ENCODE data around the gene FXYD1.

The FXYD1 gene

DNA sequence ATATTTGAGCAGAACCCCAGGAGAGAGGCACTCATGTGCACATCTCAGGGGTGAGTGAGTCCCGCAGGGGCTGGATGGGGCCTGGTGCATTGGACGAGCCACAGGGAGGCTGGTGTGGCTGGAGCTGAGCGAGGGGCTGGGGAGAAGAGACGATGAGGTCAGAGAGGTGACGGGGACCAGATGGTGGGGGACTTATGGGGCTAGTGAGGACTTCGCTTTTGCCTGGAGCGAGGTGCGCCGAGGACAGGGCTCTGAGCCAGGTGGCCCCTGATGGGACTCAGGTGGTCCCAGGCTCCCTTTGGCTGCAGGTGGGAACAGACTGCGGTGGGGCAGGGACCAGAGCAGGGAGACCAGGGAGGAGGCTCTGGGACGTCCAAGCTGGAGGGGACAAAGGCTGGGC, 29.9 kb upstream of the FXYD1 start:
- DNase-seq = no peak

GRCh38 chr19:35109395-35110112, 29.1 kb upstream of the FXYD1 start:
- DNase-seq = no peak

DNA sequence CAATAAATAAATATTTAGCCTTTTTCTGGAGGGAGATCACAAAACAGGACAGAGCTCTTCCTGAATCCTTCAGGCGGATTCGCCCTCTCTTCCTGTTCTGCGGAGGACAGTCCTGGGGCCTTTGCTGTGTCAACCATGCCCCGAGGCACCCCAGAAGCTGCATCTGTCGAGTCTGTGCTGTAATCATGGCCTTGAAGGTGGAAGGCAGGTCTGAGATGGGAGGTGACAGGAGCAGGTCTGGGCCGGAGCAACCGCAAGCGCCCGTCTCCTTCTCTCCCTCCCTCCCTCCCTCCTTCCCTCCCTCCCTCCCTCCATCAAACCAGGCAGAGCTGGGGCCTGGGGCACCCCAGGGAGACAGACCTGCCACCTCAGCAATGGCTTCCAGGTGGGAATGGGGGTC, 27.6 kb upstream of the FXYD1 start:
- no peak for DNase-seq

GRCh38 chr19:35112995-35113688, 25.5 kb upstream of the FXYD1 start:
- DNase-seq = no peak

DNA sequence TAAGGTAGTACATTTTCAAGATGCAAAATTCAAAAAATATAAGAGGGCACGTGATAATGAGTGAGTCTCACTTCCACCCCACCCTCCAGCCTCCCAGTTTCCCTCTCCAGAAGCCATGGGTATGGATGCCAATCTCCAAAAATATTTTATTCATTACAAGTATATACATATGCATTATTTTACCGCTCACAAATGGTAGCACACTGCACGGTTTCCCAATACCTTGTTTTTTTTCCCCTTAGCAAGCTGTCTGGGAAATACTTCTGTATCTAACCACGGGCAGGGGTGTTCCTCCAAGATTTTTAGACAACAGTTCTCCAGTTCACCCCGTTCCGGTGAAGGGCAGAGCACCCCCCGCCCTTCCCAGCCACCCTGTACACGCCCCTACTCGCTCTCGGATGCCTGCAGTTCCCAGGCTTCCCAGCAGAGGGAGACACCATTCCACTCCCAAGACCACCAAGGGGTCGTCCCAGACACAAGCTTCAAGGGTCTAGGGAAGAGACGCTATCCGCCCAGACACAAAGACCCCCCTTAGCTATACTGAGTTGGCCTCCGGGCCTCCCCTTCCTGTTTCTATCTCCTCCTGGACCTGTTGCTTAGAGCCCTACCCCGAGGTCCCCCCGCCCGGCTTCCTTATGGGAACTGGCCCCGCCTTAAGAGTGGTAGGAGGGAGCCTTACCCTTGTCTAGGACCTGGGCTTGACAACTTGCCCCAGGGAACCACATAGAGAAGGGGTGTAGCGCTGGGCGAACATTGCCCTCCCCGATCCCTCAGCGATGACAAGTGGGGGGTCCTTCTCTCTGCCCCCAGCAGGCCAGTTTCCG, 24.1 kb upstream of the FXYD1 start:
- no peak for DNase-seq

- no peak for DNase-seq
Observed at GRCh38 chr19:35115177-35115951, 23.3 kb upstream of the FXYD1 start, which contains the start of gene FXYD3. FXYD3 (plus strand) TSS chr19:35115823; CDS start chr19:35119377, 3,554 bp downstream.

GRCh38 chr19:35116072-35116801, 22.4 kb upstream of the FXYD1 start:
- no peak for DNase-seq

DNA sequence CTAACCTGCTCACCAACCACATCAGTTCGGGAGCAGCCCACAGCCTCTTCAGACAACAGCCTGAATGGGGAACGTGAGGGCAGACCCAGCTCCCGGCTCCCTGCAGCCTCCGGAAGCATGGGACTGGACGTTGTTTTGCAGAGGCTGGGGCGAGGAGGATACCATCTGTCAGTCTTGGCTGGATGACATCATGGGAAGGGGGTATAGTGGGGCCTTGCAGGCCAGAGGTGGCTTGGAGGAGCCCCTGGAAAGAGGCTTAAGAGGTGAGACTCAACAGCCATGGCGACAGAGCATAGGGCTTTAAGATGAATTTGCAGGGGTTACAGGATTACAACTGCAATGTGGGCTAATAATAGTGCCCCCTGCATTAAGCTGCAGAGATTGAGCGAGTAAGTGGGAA, 21.5 kb upstream of the FXYD1 start:
- no peak for DNase-seq

DNA sequence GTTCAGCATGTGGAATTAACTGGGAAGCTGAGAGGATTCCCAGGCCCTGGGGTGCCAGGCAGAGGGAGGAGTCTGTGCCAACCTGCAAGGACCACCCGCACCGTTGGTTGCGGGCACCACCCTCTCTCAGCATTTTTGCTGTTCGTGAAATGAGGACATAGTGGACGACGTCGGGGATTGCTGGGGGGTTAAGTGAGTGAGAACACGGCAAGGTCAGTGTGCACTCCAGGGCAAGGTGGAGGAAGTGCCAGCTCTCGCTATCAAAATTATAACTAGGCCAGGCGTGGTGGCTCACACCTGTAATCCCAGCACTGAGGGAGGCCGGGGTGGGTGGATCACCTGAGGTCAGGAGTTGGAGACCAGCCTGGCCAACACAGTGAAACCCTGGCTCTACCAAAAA, 20.8 kb upstream of the FXYD1 start:
- DNase-seq = no peak

DNA sequence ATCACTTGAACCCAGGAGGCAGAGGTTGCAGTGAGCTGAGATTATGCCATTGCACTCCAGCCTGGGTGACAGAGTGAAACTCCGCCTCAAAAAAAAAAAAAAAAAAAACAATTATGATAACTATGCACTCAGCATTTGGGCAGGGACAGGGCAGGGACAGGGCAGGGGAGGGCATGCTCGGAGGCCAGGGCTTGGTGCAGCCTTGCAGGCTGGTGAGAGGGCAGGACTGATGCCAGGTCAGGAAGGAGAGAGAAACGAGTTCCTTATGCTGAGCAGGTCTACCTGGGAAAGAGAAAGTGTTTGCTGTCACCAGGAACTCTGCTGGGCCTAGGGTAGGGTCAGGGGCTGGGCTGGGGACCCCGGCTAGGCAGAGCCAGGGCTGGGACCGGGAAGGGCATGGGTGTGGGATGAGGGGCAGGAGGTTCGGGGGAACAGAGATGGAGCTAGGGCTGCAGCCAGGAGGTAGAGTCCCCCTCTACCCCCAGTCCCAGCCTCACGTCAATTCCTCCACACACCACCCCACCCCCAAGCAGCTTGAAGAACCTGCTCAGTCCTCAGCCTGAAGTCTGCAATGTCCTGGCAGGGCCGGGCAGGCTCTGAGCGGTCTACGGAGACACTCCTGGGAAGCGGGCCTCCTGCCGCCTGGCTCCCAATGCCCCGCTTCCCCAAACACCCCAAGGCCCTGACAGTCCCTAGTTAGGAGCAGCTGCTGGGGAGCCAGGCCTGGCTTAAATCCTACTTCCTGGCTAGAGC, 20.2 kb upstream of the FXYD1 start:
- no peak for DNase-seq

DNA sequence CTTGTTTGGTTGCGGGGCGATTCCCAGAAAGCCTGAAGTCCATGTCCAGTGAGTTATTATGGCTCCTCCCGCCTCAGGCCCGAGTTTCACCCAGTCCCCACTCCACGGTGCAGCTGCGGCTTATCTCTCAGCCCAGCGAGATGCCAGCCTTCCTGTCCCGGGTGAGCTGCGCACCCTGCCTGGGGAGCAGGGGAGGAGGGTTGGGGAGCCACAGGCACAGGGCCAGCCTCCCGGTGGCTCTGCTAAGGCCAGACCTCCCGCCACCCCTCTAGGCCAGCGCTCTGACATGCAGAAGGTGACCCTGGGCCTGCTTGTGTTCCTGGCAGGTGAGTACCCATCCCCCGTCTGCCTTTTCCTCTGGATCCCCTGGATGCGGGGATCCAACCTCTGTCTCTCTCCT, 19.5 kb upstream of the FXYD1 start:
- no peak for DNase-seq

DNA sequence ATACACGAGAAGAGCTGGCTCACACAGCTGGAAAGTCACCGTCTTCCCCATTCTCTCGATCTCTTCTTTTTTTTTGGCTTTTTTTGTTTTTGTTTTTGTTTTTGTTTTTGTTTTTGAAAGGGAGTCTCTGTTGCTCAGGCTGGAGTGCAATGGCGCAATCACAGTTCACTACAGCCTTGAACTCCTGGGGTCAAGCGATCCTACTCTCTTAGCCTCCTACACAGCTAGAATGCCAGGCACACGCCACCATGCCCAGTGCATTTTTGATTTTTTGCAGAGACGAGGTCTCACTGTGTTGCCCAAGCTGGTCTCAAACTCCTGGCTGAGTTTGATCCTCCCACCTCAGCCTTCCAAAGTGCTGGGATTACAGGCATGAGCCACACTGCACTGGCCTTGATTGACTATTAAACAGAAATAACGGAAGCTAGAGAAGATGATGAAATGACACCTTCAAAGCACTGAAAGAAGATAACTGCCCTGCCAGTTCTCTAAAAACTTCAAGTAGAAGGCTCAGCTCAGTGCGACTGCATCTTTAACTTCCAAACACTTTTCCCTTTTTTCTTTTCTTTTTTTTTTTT, 19.0 kb upstream of the FXYD1 start:
- DNase-seq = no peak

GRCh38 chr19:35120492-35120891, 18.1 kb upstream of the FXYD1 start:
- no peak for DNase-seq

DNA sequence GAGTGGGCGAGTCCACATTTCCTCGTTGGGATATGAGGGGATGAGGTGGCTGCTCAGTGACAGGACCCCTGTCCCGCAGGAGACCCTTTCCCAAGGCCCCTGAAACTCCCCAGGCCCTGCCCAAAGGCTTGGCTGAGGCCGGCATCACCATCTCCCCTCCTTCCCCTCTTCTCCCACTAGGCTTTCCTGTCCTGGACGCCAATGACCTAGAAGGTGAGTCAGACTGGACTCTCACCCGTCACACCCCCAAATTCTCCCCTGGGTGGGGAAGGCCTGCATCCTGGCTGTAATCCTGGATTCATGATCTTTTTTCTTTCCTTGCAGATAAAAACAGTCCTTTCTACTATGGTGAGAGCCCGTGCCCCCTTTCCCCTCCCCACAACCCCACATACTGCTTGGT, 17.7 kb upstream of the FXYD1 start:
- DNase-seq = no peak

- DNase-seq = no peak
Observed at GRCh38 chr19:35122687-35123551, 15.7 kb upstream of the FXYD1 start.

GRCh38 chr19:35123573-35123972, 15.1 kb upstream of the FXYD1 start:
- no peak for DNase-seq

DNA sequence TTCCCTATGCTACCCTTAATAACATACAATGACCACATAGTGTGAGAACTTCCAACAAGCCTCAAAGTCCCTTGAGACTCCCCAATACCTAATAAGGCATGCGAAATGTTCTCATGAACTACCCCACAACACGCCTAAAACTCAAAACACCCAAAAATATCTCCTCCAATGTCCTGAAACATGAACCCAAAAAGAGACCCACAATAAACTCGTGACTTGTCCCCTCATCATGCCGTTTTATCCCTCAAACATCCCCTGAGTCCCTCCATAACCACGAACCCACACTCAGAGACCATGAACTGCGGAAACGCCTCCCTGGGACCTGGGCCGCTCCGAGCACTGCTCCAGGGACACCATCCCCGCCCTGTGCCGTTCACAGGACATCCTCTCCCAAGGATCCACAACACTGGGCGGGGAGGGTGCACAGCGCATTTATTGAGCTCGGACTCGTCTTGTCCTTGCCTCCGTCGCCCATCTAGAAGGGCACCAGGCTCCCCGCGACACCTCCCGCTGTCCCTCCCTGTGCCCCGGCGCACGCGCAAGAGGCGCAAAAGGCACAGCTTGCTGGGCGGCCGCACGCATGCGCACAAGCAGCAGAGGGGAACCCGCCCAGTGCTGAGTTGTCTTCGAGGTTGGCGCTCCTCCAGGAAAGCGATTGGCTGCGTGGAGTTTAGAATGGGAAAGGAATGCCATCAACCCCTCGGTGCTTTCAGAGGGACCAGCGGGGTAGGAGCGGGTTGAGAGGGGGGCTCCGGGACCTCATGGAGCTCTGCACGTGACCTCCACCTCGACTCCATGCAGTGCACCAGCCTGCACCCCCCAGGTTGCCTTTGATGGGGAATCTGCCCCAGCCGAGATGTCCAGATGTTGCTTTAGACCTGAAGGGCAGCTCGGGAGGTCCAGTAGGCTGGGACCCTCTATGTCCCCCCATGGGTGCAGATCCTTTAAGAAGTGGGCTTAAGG, 14.2 kb upstream of the FXYD1 start:
- DNase-seq = no peak

DNA sequence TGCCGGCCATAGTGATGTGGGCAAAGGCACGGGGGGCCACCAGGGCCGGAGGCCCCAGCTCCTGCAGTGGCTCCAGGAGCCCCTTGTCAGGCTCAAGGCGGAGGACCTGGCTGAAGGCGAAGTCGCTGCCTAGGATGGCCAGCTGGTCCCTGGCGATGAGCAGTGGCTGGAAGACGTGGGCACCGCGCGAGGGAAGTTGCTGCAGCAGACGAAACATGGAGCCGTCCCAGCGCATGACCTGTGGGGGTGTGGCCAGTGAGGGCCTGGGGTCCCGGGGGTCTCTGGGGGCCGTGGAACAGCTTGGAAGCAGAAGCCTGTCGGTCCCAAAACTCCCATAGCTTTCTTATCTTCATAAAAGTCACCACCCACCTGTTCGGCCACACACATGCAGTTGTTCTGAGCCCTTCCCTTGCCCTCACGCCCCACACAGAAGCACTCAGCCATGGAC, 13.3 kb upstream of the FXYD1 start:
- no peak for DNase-seq
